ENCODE results near the gene BAMBI. TPM values are rescaled to one million over a fixed set of nuclear protein-coding genes. Genes with fewer than 3 reads are reported as not detected.
A peak's percentile ranks its signal among the peaks of the same experiment; 100 is the strongest.

Gene BAMBI
- polyA plus RNA-seq, 3 donors: 0.08 to 1.3 (median 0.09) TPM

GRCh38 chr10:28664369-28664740 is 13.0 kb upstream of the BAMBI start:
- peak overlapping the region in 1 of 2 donors; percentile 35 for H3K4me3 Mint-ChIP-seq
- no CpG with 5 or more reads among the region's 6 CpGs for WGBS (ENCODE audit: insufficient coverage)

GRCh38 chr10:28666751-28667467 is 10.4 kb upstream of the BAMBI start:
- Histone ChIP-seq H2AFZ (ENCODE audit: insufficient read depth, low read depth, low read length, poor library complexity, severe bottlenecking) (no peak overlapping the region), H3K36me3 (replicated peaks in 1 of 2; ENCODE audit: control insufficient read depth in 1 of 2, insufficient read depth in 2 of 2, low read length in 2 of 2) (no peaks in the 10 kb centered on the region), H3K79me2 (ENCODE audit: insufficient read depth, low read length) (no peaks in the 10 kb centered on the region), H3K4me2 (replicated peaks; ENCODE audit: extremely low read depth, low read length, poor library complexity, severe bottlenecking) (no peak overlapping the region), H3K9me3 (replicated peaks in 1 of 2; ENCODE audit: control insufficient read depth in 1 of 2, insufficient read depth in 1 of 2, low read length in 2 of 2) (peaks cover 0 to 6% of the 10 kb centered on the region in 2 donors), H3K9ac (ENCODE audit: insufficient read depth, low read length, poor library complexity, severe bottlenecking) (no peak overlapping the region), H3K27me3 (ENCODE audit: control insufficient read depth in 2 of 2, insufficient read depth in 2 of 2, low read length in 2 of 2) (peaks cover 30 to 58% of the 10 kb centered on the region in 2 donors), H4K20me1 (ENCODE audit: insufficient read depth, low read length) (no peaks in the 10 kb centered on the region), H3K4me1 (ENCODE audit: control insufficient read depth in 1 of 2, insufficient read depth in 2 of 2, low read length in 2 of 2) (peaks cover 3 to 6% of the 10 kb centered on the region in 2 donors), H3K27ac (ENCODE audit: low read depth in 1 of 2, low read length in 2 of 2) (no peak overlapping the region), H3K4me3 (replicated peaks in 1 of 3; ENCODE audit: low read depth in 2 of 3, low read length in 3 of 3) (no peak overlapping the region)
- Mint-ChIP-seq H3K27me3 (ENCODE audit: low read depth in 3 of 3) (peaks cover 60 to 80% (median 70%) of the 10 kb centered on the region in 3 donors), H3K9me3 (peaks cover 0 to 6% (median 5%) of the 10 kb centered on the region in 7 donors), H3K4me1 (peaks cover 8% of the 10 kb centered on the region), H3K4me3 (peak overlapping the region in 1 of 2 donors; percentile 90), H3K36me3 (peaks cover 0 to 2% of the 10 kb centered on the region in 2 donors), H3K27ac (no peak overlapping the region)
- WGBS (ENCODE audit: insufficient coverage): 96% methylated on average over 7 of the region's 12 CpGs
- TF ChIP-seq CTCF (IDR thresholded peaks at IDR 0.05): no peak
- DNase-seq: no peak
- intact Hi-C loops (cut with micrococcal nuclease): loop anchor here in 1 of 2 donors (10.0 kb wide), 1 partner anchor 638 kb away; no protein-coding TSS in a partner anchor

More at GRCh38 chr10:28664369-28664740, 13.0 kb upstream of the BAMBI start:
- Histone ChIP-seq H3K4me3 (replicated peaks in 1 of 3; ENCODE audit: low read depth in 2 of 3, low read length in 3 of 3) (no peak overlapping the region), H3K36me3 (replicated peaks in 1 of 2; ENCODE audit: control insufficient read depth in 1 of 2, insufficient read depth in 2 of 2, low read length in 2 of 2) (no peaks in the 10 kb centered on the region), H3K27me3 (ENCODE audit: control insufficient read depth in 2 of 2, insufficient read depth in 2 of 2, low read length in 2 of 2) (peaks cover 21 to 43% of the 10 kb centered on the region in 2 donors), H3K27ac (ENCODE audit: low read depth in 1 of 2, low read length in 2 of 2) (no peak overlapping the region), H3K4me1 (ENCODE audit: control insufficient read depth in 1 of 2, insufficient read depth in 2 of 2, low read length in 2 of 2) (peaks cover 3 to 6% of the 10 kb centered on the region in 2 donors), H4K20me1 (ENCODE audit: insufficient read depth, low read length) (no peaks in the 10 kb centered on the region), H2AFZ (ENCODE audit: insufficient read depth, low read depth, low read length, poor library complexity, severe bottlenecking) (no peak overlapping the region), H3K4me2 (replicated peaks; ENCODE audit: extremely low read depth, low read length, poor library complexity, severe bottlenecking) (no peak overlapping the region), H3K9ac (ENCODE audit: insufficient read depth, low read length, poor library complexity, severe bottlenecking) (no peak overlapping the region), H3K9me3 (replicated peaks in 1 of 2; ENCODE audit: control insufficient read depth in 1 of 2, insufficient read depth in 1 of 2, low read length in 2 of 2) (peaks cover 0 to 3% of the 10 kb centered on the region in 2 donors), H3K79me2 (ENCODE audit: insufficient read depth, low read length) (no peaks in the 10 kb centered on the region)
- DNase-seq: no peak
- intact Hi-C loops (cut with micrococcal nuclease): loop anchor here in 1 of 2 donors (2.0 to 10.0 kb wide), 2 partner anchors 326 to 640 kb away; no protein-coding TSS in a partner anchor
- Mint-ChIP-seq H3K27me3 (ENCODE audit: low read depth in 3 of 3) (peaks cover 48 to 61% (median 50%) of the 10 kb centered on the region in 3 donors), H3K36me3 (peaks cover 0 to 2% of the 10 kb centered on the region in 2 donors), H3K4me1 (peaks cover 13% of the 10 kb centered on the region), H3K9me3 (peaks cover 0 to 5% (median 2%) of the 10 kb centered on the region in 7 donors), H3K27ac (no peak overlapping the region)
- TF ChIP-seq CTCF (IDR thresholded peaks at IDR 0.05): no peak

All from CD14-positive monocyte (primary cell).